ENCODE measurements around the gene OR4D2.

OR4D2 gene

GRCh38 chr17:58181796-58182195, 15.0 kb downstream of the OR4D2 start:
- no peak overlapping the region for H3K27ac ChIP-seq (ENCODE audit: low read length)
- no peaks in the 10 kb centered on the region for H3K4me1 ChIP-seq (ENCODE audit: low read length)
- TF ChIP-seq CTCF (IDR thresholded peaks at IDR 0.05; ENCODE audit: low read depth, low read length): no peak
- TF ChIP-seq EZH2phosphoT487 (IDR thresholded peaks at IDR 0.05; ENCODE audit: low read depth): no peak
- no peaks in the 10 kb centered on the region for H4K20me1 ChIP-seq (ENCODE audit: insufficient read depth, low read length)
- no peaks in the 10 kb centered on the region for H3K79me2 ChIP-seq (ENCODE audit: low read length)
- no peak overlapping the region for H2AFZ ChIP-seq (ENCODE audit: low read depth, low read length)
- no peak overlapping the region for H3K4me2 ChIP-seq (ENCODE audit: low read length)
- H3K9ac ChIP-seq (ENCODE audit: low read length): no peak overlapping the region
- H3K4me3 ChIP-seq (ENCODE audit: low read length): no peak overlapping the region
- peaks cover 4% of the 10 kb centered on the region; the same call in 1 of the 2 replicates for H3K27me3 ChIP-seq (ENCODE audit: low read depth, low read length)
- H3K9me3 ChIP-seq (ENCODE audit: insufficient read depth, low read length): no peaks in the 10 kb centered on the region
- H3K36me3 ChIP-seq (replicated peaks; ENCODE audit: low read depth, low read length): no peaks in the 10 kb centered on the region

DNA sequence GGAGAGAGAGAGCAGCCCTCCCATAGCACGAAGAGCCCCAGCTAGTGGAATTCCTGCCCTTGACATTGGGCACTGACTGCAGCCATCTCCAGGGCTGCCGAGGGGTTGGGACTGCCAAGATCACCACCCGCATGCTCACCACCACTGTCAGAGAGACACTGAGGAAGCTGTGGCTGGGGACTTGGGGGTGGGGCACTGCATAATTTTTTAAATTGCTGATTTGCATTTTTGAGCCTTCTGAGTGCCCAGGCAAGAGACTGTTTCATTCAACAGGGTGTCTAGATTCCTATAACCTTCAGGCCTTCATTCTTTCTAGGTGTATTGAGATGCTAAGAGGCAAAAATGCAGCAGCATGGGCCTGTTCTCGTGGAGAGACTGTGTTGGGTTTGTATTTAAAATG, 16.7 kb downstream of the OR4D2 start:
- H3K4me3 ChIP-seq (ENCODE audit: low read length): no peak overlapping the region
- H3K27ac ChIP-seq (ENCODE audit: low read length): no peak overlapping the region
- no peak overlapping the region for H3K9ac ChIP-seq (ENCODE audit: low read length)
- no peaks in the 10 kb centered on the region for H3K4me1 ChIP-seq (ENCODE audit: low read length)
- TF ChIP-seq CTCF (IDR thresholded peaks at IDR 0.05; ENCODE audit: low read depth, low read length): no peak
- TF ChIP-seq EZH2phosphoT487 (IDR thresholded peaks at IDR 0.05; ENCODE audit: low read depth): no peak
- no peaks in the 10 kb centered on the region for H3K9me3 ChIP-seq (ENCODE audit: insufficient read depth, low read length)
- H3K36me3 ChIP-seq (replicated peaks; ENCODE audit: low read depth, low read length): no peaks in the 10 kb centered on the region
- no peaks in the 10 kb centered on the region for H4K20me1 ChIP-seq (ENCODE audit: insufficient read depth, low read length)
- no peak overlapping the region for H2AFZ ChIP-seq (ENCODE audit: low read depth, low read length)
- H3K4me2 ChIP-seq (ENCODE audit: low read length): no peak overlapping the region
- peaks cover 4% of the 10 kb centered on the region; the same call in 1 of the 2 replicates for H3K27me3 ChIP-seq (ENCODE audit: low read depth, low read length)
- H3K79me2 ChIP-seq (ENCODE audit: low read length): no peaks in the 10 kb centered on the region

DNA sequence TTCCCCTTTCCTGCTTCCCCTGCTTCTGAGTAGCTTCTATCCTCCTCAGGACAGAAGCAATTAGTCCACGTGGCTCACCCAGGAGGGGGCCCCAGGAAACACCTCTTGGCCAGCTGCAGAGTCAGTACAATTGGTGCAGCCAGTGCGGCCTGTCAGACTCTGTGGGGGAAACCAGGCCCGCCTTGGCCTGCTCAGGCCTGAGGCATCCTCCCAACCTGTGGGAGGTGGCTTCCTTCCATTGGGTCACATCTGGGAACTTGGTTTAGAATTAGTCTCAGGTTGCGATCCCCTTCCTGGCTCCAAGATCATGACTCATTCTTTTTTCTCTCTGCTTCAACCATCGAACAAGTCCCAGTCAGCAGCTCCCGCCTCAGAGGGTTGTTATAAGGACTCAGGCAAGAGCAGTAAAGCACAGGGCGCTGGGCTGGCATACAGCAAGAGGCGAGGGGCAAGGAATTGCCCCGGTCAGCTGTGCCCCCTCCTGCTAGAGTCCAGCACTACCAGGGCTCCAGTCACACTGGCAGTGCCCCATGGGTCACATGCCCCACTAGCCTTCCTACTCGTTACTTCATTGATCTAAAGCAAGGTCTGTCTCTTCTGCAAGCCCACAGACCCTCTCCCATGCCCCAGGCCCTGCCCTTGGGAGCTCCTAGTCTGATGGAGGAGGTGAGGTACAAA, 17.7 kb downstream of the OR4D2 start:
- no peaks in the 10 kb centered on the region for H3K79me2 ChIP-seq (ENCODE audit: low read length)

GRCh38 chr17:58184986-58185761, 18.4 kb downstream of the OR4D2 start:
- Histone ChIP-seq H3K9me3 (ENCODE audit: insufficient read depth, low read length) (no peaks in the 10 kb centered on the region), H2AFZ (ENCODE audit: low read depth, low read length) (no peak overlapping the region), H3K79me2 (ENCODE audit: low read length) (no peaks in the 10 kb centered on the region), H3K4me3 (ENCODE audit: low read length) (no peak overlapping the region), H3K4me1 (ENCODE audit: low read length) (no peaks in the 10 kb centered on the region), H3K4me2 (ENCODE audit: low read length) (no peak overlapping the region), H4K20me1 (ENCODE audit: insufficient read depth, low read length) (no peaks in the 10 kb centered on the region), H3K27me3 (ENCODE audit: low read depth, low read length) (peaks cover 4% of the 10 kb centered on the region; the same call in 1 of the 2 replicates), H3K9ac (ENCODE audit: low read length) (no peak overlapping the region), H3K36me3 (replicated peaks; ENCODE audit: low read depth, low read length) (no peaks in the 10 kb centered on the region), H3K27ac (ENCODE audit: low read length) (no peak overlapping the region)
- TF ChIP-seq EZH2phosphoT487 (IDR thresholded peaks at IDR 0.05; ENCODE audit: low read depth) (no peak), CTCF (IDR thresholded peaks at IDR 0.05; ENCODE audit: low read depth, low read length) (no peak)

More for the DNA sequence above, 17.7 kb downstream of the OR4D2 start:
- Histone ChIP-seq H3K36me3 (replicated peaks; ENCODE audit: low read depth, low read length) (no peaks in the 10 kb centered on the region), H3K4me1 (ENCODE audit: low read length) (no peaks in the 10 kb centered on the region), H3K27me3 (ENCODE audit: low read depth, low read length) (peaks cover 4% of the 10 kb centered on the region; the same call in 1 of the 2 replicates), H4K20me1 (ENCODE audit: insufficient read depth, low read length) (no peaks in the 10 kb centered on the region), H3K9me3 (ENCODE audit: insufficient read depth, low read length) (no peaks in the 10 kb centered on the region), H3K4me3 (ENCODE audit: low read length) (no peak overlapping the region), H3K9ac (ENCODE audit: low read length) (no peak overlapping the region), H3K27ac (ENCODE audit: low read length) (no peak overlapping the region), H2AFZ (ENCODE audit: low read depth, low read length) (no peak overlapping the region), H3K4me2 (ENCODE audit: low read length) (no peak overlapping the region)
- TF ChIP-seq EZH2phosphoT487 (IDR thresholded peaks at IDR 0.05; ENCODE audit: low read depth): no peak
